ENCODE results near the gene TEX2. TPM values are rescaled to one million over a fixed set of nuclear protein-coding genes. Genes with fewer than 3 reads are reported as not detected.

Gene TEX2
- total RNA-seq, 1 experiment from 2014 or later, result 10.8 TPM

- H3K36me3 Mint-ChIP-seq, result no peaks in the 10 kb centered on the region
- no peak overlapping the region for H3K4me3 Mint-ChIP-seq
- no peak overlapping the region for H3K27ac Mint-ChIP-seq
- CTCF ChIA-PET, result interaction anchor here (0.7 to 1.6 kb wide), 4 partner anchors 101 to 111 kb away, joined by 3 to 4 read pairs (median 4); no protein-coding TSS in a partner anchor
- POLR2A ChIA-PET, result no interaction called here
- no peaks in the 10 kb centered on the region for H3K9me3 Mint-ChIP-seq
- H3K4me1 Mint-ChIP-seq, result no peaks in the 10 kb centered on the region
- H3K27me3 Mint-ChIP-seq (ENCODE audit: low read depth), result no peaks in the 10 kb centered on the region
- TF ChIP-seq KAT7 (CRISPR knock-in tag; IDR thresholded peaks at IDR 0.05; ENCODE audit: borderline replicate concordance) (no peak), MAX (CRISPR knock-in tag; IDR thresholded peaks at IDR 0.05) (no peak), CTCF (IDR thresholded peaks at IDR 0.05) (no peak), GRHL2 (CRISPR knock-in tag; IDR thresholded peaks at IDR 0.05; ENCODE audit: insufficient replicate concordance, severe bottlenecking) (no peak), STAT6 (CRISPR knock-in tag; conservative IDR thresholded peaks at IDR 0.05; ENCODE audit: low read depth) (no peak), ZMAT4 (CRISPR knock-in tag; IDR thresholded peaks at IDR 0.05) (no peak), USF2 (CRISPR knock-in tag; IDR thresholded peaks at IDR 0.05) (no peak), USF1 (CRISPR knock-in tag; IDR thresholded peaks at IDR 0.05) (no peak), ELF4 (CRISPR knock-in tag; IDR thresholded peaks at IDR 0.05; ENCODE audit: low read depth) (no peak), ZBTB21 (CRISPR knock-in tag; IDR thresholded peaks at IDR 0.05; ENCODE audit: borderline replicate concordance) (no peak), FOXK1 (CRISPR knock-in tag; IDR thresholded peaks at IDR 0.05) (no peak), RORB (CRISPR knock-in tag; IDR thresholded peaks at IDR 0.05) (no peak), NFE2L1 (CRISPR knock-in tag; IDR thresholded peaks at IDR 0.05) (no peak)
- no peak for ATAC-seq
- no peak for DNase-seq (ENCODE audit: low spot score)
Measured at GRCh38 chr17:64309021-64309420, 46.0 kb upstream of the TEX2 start.

- POLR2A ChIA-PET, result interaction anchor here (0.7 kb wide), 1 partner anchor 10 kb away, joined by 4 read pairs; no protein-coding TSS in a partner anchor
- Mint-ChIP-seq H3K27me3 (ENCODE audit: low read depth) (no peaks in the 10 kb centered on the region), H3K9me3 (no peaks in the 10 kb centered on the region), H3K36me3 (no peaks in the 10 kb centered on the region), H3K4me1 (no peaks in the 10 kb centered on the region), H3K4me3 (no peak overlapping the region), H3K27ac (no peak overlapping the region)
- CTCF ChIA-PET, result interaction anchor here (0.7 to 2.8 kb wide), 7 partner anchors 13 to 376 kb away, joined by 4 to 23 read pairs (median 5); no protein-coding TSS in a partner anchor
- ATAC-seq (peak; percentile 63; the same call in 1 of the 2 replicates), DNase-seq (ENCODE audit: low spot score) (peak; percentile 59)
- TF ChIP-seq ATF2 (CRISPR knock-in tag; IDR thresholded peaks at IDR 0.05; ENCODE audit: borderline replicate concordance, low read depth) (no peak), FOXP1 (CRISPR knock-in tag; IDR thresholded peaks at IDR 0.05; ENCODE audit: borderline replicate concordance) (no peak), ZNF423 (CRISPR knock-in tag; IDR thresholded peaks at IDR 0.05) (no peak), E2F5 (CRISPR knock-in tag; IDR thresholded peaks at IDR 0.05) (no peak), SP1 (CRISPR knock-in tag; conservative IDR thresholded peaks at IDR 0.05) (no peak), USF2 (CRISPR knock-in tag; IDR thresholded peaks at IDR 0.05) (peak; percentile 59), CTCF (IDR thresholded peaks at IDR 0.05) (peak; percentile 90), ZNF232 (CRISPR knock-in tag; IDR thresholded peaks at IDR 0.05) (no peak)
Measured at GRCh38 chr17:64306850-64307463, 43.9 kb upstream of the TEX2 start.

Data from WTC11 (cell line).